ENCODE data around the gene BAIAP2.

BAIAP2 gene

DNA sequence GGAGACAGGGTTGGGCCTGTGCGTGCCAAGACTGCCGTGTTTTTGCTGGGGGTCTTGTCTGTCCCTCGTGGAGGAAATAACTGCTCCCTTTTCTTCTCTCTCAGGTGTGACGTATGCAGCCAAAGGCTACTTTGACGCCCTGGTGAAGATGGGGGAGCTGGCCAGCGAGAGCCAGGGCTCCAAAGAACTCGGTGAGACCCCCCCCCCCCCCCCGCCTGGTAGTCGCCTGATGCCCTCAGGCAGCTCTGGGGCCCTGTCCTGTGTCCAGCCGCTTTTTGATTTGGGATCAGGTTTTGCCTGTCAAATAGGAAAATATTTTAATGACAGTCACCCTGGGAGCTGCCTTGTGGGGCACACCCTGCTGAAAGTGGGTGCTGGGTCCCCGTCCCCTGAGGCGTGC lies 22.8 kb downstream of the BAIAP2 start:
- peaks cover 32% of the 10 kb centered on the region for H3K4me1 ChIP-seq (ENCODE audit: insufficient read depth, insufficient read length)
- TF ChIP-seq YY1 (IDR thresholded peaks at IDR 0.05; ENCODE audit: insufficient read depth, insufficient read length) (no peak), SUZ12 (IDR thresholded peaks at IDR 0.05; ENCODE audit: extremely low read depth, insufficient read depth, insufficient read length) (no peak), ZNF274 (IDR thresholded peaks at IDR 0.05; ENCODE audit: low read depth, low read length) (no peak)
- peak overlapping the region; percentile 61 for H3K9ac ChIP-seq (ENCODE audit: insufficient read length, low read depth)
- H3K36me3 ChIP-seq (ENCODE audit: insufficient read depth, insufficient read length, low read length), result peaks cover 55% of the 10 kb centered on the region
- H3K4me3 ChIP-seq (ENCODE audit: insufficient read length, low read depth), result no peak overlapping the region
- H3K9me3 ChIP-seq (ENCODE audit: insufficient read depth, low read length), result no peaks in the 10 kb centered on the region
- no peaks in the 10 kb centered on the region for H3K27me3 ChIP-seq (ENCODE audit: insufficient read depth, insufficient read length)
- no peak for DNase-seq (ENCODE audit: low read depth, low spot score)

DNA sequence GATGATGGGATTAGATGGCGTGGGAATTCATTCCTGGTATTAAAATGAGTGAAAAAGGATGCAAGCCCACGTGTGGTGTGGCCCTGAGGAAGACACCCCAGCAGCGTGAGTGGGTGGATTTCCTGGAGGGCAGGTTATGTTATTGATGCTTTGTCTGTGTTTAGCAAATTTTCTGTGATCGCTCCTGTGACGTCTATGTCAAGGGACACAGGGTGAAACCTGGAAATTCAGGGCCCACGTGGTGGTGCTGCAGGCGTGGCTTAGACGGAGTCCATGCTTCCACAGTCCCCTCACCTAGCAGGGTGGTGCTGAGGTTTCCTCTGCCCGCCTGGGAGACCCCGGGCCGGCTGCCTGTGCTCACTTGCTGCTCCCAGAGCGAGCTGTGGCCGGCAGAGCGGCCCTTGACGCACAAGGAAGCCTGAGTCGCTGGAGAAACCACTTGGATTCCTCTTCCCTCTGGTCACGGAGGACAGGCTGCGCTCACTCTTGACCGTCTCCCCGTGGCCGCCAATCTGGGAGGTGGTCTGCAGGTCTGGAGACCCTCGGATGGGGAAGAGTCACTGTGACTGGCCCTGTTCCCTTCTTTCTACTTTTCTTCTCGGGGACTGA lies 23.4 kb downstream of the BAIAP2 start:
- TF ChIP-seq YY1 (IDR thresholded peaks at IDR 0.05; ENCODE audit: insufficient read depth, insufficient read length), result no peak
- TF ChIP-seq SUZ12 (IDR thresholded peaks at IDR 0.05; ENCODE audit: extremely low read depth, insufficient read depth, insufficient read length), result no peak
- no peak for TF ChIP-seq ZNF274 (IDR thresholded peaks at IDR 0.05; ENCODE audit: low read depth, low read length)
- Histone ChIP-seq H3K9ac (ENCODE audit: insufficient read length, low read depth) (peak overlapping the region; percentile 47), H3K4me3 (ENCODE audit: insufficient read length, low read depth) (no peak overlapping the region), H3K9me3 (ENCODE audit: insufficient read depth, low read length) (no peaks in the 10 kb centered on the region), H3K4me1 (ENCODE audit: insufficient read depth, insufficient read length) (peaks cover 35% of the 10 kb centered on the region), H3K27me3 (ENCODE audit: insufficient read depth, insufficient read length) (no peaks in the 10 kb centered on the region), H3K36me3 (ENCODE audit: insufficient read depth, insufficient read length, low read length) (peaks cover 61% of the 10 kb centered on the region)
- DNase-seq (ENCODE audit: low read depth, low spot score), result no peak

DNA sequence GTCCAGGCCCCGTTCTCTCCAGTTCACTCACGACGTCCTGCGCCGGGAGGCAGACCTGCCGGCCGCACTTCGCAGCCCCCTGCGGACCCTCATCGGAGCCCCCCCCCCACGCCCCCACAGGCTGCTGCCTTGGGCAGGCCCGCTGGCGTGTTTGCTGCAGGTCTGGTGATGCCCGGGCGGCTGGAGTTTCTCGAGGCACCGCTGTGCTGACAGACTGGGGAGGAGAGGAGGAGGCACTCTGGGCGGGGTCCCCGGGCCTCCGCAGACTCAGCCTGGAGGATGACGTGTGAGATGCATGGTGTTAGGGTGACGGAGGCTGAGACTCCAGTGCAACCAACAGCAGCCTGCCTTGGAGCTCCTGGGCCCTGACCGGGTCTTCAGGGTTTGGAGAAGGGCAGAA lies 24.1 kb downstream of the BAIAP2 start:
- Histone ChIP-seq H3K9ac (ENCODE audit: insufficient read length, low read depth) (peak overlapping the region; percentile 5), H3K27me3 (ENCODE audit: insufficient read depth, insufficient read length) (no peaks in the 10 kb centered on the region), H3K4me1 (ENCODE audit: insufficient read depth, insufficient read length) (peaks cover 42% of the 10 kb centered on the region), H3K36me3 (ENCODE audit: insufficient read depth, insufficient read length, low read length) (peaks cover 62% of the 10 kb centered on the region), H3K9me3 (ENCODE audit: insufficient read depth, low read length) (no peaks in the 10 kb centered on the region), H3K4me3 (ENCODE audit: insufficient read length, low read depth) (no peak overlapping the region)
- TF ChIP-seq YY1 (IDR thresholded peaks at IDR 0.05; ENCODE audit: insufficient read depth, insufficient read length) (no peak), SUZ12 (IDR thresholded peaks at IDR 0.05; ENCODE audit: extremely low read depth, insufficient read depth, insufficient read length) (no peak), ZNF274 (IDR thresholded peaks at IDR 0.05; ENCODE audit: low read depth, low read length) (no peak)
- no peak for DNase-seq (ENCODE audit: low read depth, low spot score)

DNA sequence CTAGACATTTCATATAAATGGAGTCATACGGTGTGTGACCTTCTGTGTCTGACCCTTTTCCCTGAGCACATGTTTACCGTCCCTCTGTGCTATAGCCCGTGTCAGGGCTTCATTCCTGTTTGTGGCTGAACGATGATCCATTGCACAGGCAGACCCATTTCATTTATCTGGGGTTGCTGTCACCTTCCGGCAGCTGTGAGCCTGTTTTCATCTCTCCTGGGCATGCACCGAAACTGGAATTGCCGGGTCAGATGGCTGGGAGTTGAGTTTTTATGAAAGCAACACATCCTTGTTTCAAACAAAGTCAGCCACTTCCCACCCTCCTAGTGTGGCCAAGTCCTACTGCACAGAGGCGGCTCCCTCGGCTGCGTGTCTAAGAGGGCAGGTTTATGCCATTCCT lies 25.5 kb downstream of the BAIAP2 start:
- H3K4me3 ChIP-seq (ENCODE audit: insufficient read length, low read depth), result no peak overlapping the region
- no peaks in the 10 kb centered on the region for H3K27me3 ChIP-seq (ENCODE audit: insufficient read depth, insufficient read length)
- no peaks in the 10 kb centered on the region for H3K9me3 ChIP-seq (ENCODE audit: insufficient read depth, low read length)
- DNase-seq (ENCODE audit: low read depth, low spot score), result no peak
- TF ChIP-seq SUZ12 (IDR thresholded peaks at IDR 0.05; ENCODE audit: extremely low read depth, insufficient read depth, insufficient read length) (no peak), YY1 (IDR thresholded peaks at IDR 0.05; ENCODE audit: insufficient read depth, insufficient read length) (no peak), ZNF274 (IDR thresholded peaks at IDR 0.05; ENCODE audit: low read depth, low read length) (no peak)
- H3K9ac ChIP-seq (ENCODE audit: insufficient read length, low read depth), result no peak overlapping the region
- peaks cover 46% of the 10 kb centered on the region for H3K4me1 ChIP-seq (ENCODE audit: insufficient read depth, insufficient read length)
- H3K36me3 ChIP-seq (ENCODE audit: insufficient read depth, insufficient read length, low read length), result peaks cover 55% of the 10 kb centered on the region

DNA sequence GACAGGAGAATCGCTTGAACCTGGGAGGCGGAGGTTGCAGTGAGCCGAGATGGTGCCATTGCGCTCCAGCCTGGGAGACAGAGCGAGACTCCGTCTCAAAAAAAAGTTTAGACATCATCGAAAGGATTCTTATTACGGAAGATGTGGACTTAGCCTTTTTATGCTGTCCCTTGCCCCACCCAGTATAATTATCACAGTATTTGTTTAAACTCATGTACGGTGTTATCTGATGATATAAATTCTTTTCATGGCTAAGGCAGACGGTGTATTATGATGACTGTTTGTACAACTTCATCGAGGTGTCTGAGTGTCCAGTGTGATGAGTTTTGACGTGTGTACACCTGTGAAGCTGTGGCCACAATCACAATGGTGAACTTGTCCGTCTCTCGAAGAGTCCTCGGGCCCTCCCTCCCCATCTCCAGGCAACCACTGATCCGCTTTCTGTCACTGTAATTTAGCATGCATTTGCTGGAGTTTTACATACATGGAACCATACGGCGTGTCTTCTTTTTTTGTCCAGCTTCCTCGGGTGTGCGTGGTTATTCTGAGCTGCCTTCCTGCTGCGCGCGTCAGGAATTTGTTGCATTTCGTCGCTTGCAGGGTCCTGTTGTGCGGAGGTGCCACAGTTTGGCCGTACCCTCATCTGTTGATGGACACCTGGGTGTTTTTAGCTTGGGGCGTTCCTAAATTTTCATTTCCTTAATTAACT lies 26.2 kb downstream of the BAIAP2 start:
- no peak for DNase-seq (ENCODE audit: low read depth, low spot score)
- Histone ChIP-seq H3K36me3 (ENCODE audit: insufficient read depth, insufficient read length, low read length) (peaks cover 58% of the 10 kb centered on the region), H3K4me3 (ENCODE audit: insufficient read length, low read depth) (no peak overlapping the region), H3K4me1 (ENCODE audit: insufficient read depth, insufficient read length) (peaks cover 49% of the 10 kb centered on the region), H3K27me3 (ENCODE audit: insufficient read depth, insufficient read length) (no peaks in the 10 kb centered on the region), H3K9me3 (ENCODE audit: insufficient read depth, low read length) (no peaks in the 10 kb centered on the region), H3K9ac (ENCODE audit: insufficient read length, low read depth) (no peak overlapping the region)
- TF ChIP-seq ZNF274 (IDR thresholded peaks at IDR 0.05; ENCODE audit: low read depth, low read length) (no peak), YY1 (IDR thresholded peaks at IDR 0.05; ENCODE audit: insufficient read depth, insufficient read length) (no peak), SUZ12 (IDR thresholded peaks at IDR 0.05; ENCODE audit: extremely low read depth, insufficient read depth, insufficient read length) (no peak)

DNA sequence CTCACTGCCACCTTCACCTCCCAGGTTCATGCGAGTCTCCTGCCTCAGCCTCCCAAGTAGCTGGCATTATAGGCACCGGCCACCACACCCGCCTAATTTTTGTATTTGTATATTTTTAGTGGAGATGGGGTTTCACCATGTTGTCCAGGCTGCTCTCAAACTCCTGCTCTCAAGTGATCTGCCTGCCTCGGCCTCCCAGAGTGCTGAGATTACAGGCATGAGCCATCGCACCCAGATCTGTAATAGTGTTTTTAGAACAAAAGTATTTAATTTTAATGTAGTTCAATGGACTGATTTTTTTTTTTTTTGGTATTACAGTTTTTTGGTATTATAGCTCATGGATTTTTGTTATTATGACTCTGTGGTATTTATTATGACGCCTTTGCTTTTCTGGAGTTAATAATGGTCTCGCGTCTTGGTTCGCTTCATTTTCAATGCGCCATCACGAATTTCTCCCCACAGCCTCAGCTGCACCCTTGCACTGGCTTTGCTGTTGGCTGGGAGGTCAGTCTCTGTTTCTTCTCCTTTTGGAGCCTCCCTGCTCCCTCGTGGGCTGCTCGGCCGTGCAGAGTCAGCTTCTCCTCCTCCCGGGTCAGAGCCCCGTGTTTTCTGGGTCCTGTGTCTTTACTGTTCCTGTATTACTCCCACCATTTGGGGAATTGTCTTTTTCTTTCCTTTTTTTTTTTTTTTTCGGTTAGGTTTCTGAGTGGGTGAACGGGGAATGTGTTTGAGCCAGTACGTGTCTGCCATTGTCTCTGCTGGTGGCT lies 27.2 kb downstream of the BAIAP2 start:
- Histone ChIP-seq H3K27me3 (ENCODE audit: insufficient read depth, insufficient read length) (no peaks in the 10 kb centered on the region), H3K36me3 (ENCODE audit: insufficient read depth, insufficient read length, low read length) (peaks cover 65% of the 10 kb centered on the region), H3K4me3 (ENCODE audit: insufficient read length, low read depth) (no peak overlapping the region), H3K9me3 (ENCODE audit: insufficient read depth, low read length) (no peaks in the 10 kb centered on the region), H3K4me1 (ENCODE audit: insufficient read depth, insufficient read length) (peaks cover 50% of the 10 kb centered on the region), H3K9ac (ENCODE audit: insufficient read length, low read depth) (no peak overlapping the region)
- no peak for TF ChIP-seq SUZ12 (IDR thresholded peaks at IDR 0.05; ENCODE audit: extremely low read depth, insufficient read depth, insufficient read length)
- TF ChIP-seq ZNF274 (IDR thresholded peaks at IDR 0.05; ENCODE audit: low read depth, low read length), result no peak
- TF ChIP-seq YY1 (IDR thresholded peaks at IDR 0.05; ENCODE audit: insufficient read depth, insufficient read length), result no peak
- no peak for DNase-seq (ENCODE audit: low read depth, low spot score)
